ENCODE data around the gene KPNA5. TPM values are rescaled to one million over a fixed set of nuclear protein-coding genes. Genes with fewer than 3 reads are reported as not detected.

Gene KPNA5
- total RNA-seq, 1 experiment from 2014 or later: 16.0 TPM

DNA sequence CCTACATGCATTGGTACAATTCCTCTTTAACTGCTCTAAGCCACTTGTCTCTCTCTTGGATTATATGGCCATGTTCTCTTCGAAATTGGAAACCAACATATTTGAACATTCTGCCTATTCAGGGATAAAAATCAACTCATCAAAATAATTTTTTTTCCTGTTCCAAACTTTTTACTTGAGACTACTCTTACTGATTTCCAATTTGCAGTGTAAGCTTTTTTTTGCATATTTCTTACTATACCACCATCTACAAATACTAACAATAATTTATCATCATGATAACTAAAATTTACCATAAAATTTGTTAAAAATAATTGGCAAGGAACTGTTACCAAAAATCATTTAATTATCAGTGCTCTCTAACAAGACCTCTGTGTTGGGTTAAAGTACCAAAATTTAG lies 91.4 kb downstream of the KPNA5 start:
- Histone ChIP-seq H3K4me1 (ENCODE audit: low read length) (no peaks in the 10 kb centered on the region), H4K20me1 (ENCODE audit: insufficient read depth, low read depth, low read length) (no peaks in the 10 kb centered on the region), H3K27ac (ENCODE audit: low read length) (no peak overlapping the region), H3K4me2 (ENCODE audit: low read depth, low read length, poor library complexity, severe bottlenecking) (no peak overlapping the region), H3K27me3 (ENCODE audit: low read length) (no peaks in the 10 kb centered on the region), H3K36me3 (ENCODE audit: insufficient read depth, low read length) (no peaks in the 10 kb centered on the region), H3K9me3 (ENCODE audit: low read length) (no peaks in the 10 kb centered on the region), H3K79me2 (ENCODE audit: low read length) (no peaks in the 10 kb centered on the region), H3K9me2 (replicated peaks; ENCODE audit: insufficient read depth, low read length) (no peaks in the 10 kb centered on the region), H3K9ac (ENCODE audit: low read length) (no peak overlapping the region), H2AFZ (ENCODE audit: low read length) (no peak overlapping the region), H3K4me3 (ENCODE audit: low read length) (no peak overlapping the region)
- no peak for DNase-seq

DNA sequence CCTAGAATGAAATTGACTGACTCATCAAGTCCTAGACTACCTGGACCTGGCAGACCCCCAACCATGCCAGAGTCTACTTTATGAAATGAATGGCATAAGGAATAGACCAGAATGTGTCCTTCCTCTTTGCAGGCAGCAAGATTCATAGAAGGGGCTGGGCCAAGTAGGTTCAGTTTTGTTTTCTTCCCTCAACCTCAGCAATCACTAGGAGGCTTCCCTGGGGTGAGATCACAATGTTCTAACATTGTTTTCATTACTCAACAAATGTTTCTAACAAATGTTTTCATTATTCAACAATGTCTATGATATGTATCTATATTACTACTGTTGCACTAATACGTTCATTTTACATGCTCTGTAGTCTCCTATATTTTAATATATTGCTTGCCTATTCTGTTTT lies 92.9 kb downstream of the KPNA5 start:
- Histone ChIP-seq H3K9me3 (ENCODE audit: low read length) (no peaks in the 10 kb centered on the region), H2AFZ (ENCODE audit: low read length) (no peak overlapping the region), H4K20me1 (ENCODE audit: insufficient read depth, low read depth, low read length) (no peaks in the 10 kb centered on the region), H3K4me2 (ENCODE audit: low read depth, low read length, poor library complexity, severe bottlenecking) (no peak overlapping the region), H3K4me1 (ENCODE audit: low read length) (no peaks in the 10 kb centered on the region), H3K9ac (ENCODE audit: low read length) (no peak overlapping the region), H3K27ac (ENCODE audit: low read length) (no peak overlapping the region), H3K9me2 (replicated peaks; ENCODE audit: insufficient read depth, low read length) (no peaks in the 10 kb centered on the region), H3K36me3 (ENCODE audit: insufficient read depth, low read length) (no peaks in the 10 kb centered on the region), H3K27me3 (ENCODE audit: low read length) (no peaks in the 10 kb centered on the region), H3K79me2 (ENCODE audit: low read length) (no peaks in the 10 kb centered on the region), H3K4me3 (ENCODE audit: low read length) (no peak overlapping the region)
- no peak for DNase-seq

DNA sequence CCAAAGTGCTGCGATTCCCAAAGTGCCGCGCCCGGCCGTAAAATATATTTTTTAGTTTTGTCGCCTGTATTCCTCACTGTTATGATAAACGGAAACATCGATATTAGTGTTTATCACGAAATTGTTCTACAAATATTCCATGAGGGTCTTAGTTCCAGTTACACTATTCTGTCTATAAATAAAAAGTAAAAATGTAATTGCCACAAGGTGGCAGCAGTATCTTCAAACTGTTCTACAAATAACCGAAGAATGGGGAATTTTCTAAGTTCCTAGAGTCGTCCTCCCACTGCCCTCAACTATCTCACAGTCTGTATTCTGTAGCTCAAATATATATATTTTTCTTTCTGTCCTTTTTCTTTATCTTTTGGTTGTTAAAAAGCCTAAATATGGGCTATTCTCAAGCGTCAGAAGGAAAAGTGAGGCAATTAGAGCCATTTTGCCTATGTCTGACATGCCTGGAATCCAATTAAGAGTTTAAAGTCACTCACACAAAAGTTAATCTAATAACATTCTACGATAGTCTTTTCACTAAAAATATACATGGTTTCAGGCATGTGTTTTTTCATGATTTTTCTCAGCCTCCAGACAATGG lies 98.7 kb downstream of the KPNA5 start:
- H3K36me3 ChIP-seq (ENCODE audit: insufficient read depth, low read length): no peaks in the 10 kb centered on the region
- H3K4me2 ChIP-seq (ENCODE audit: low read depth, low read length, poor library complexity, severe bottlenecking): no peak overlapping the region

DNA sequence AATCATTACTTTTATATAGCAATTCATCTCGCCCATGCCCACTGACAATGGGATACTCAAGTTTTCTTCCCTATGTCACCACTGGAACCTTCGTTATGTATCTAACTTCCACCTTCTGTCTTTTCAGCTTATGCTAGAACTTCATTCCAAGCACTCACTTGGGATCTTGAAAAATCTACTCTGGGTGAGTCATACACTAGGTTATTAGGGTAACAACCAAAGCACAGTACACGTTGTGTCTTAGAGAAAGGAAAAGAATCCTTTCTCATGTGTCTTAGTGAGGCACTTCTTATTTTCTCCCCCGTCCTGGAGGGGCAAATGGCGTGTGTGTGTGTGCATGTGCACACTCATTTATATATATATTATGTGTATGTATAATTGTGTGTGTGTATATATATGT lies 102.8 kb downstream of the KPNA5 start:
- Histone ChIP-seq H3K9ac (ENCODE audit: low read length) (no peak overlapping the region), H3K27me3 (ENCODE audit: low read length) (no peaks in the 10 kb centered on the region), H3K27ac (ENCODE audit: low read length) (no peak overlapping the region), H3K4me2 (ENCODE audit: low read depth, low read length, poor library complexity, severe bottlenecking) (no peak overlapping the region), H3K79me2 (ENCODE audit: low read length) (no peaks in the 10 kb centered on the region), H3K4me3 (ENCODE audit: low read length) (no peak overlapping the region), H3K36me3 (ENCODE audit: insufficient read depth, low read length) (no peaks in the 10 kb centered on the region), H4K20me1 (ENCODE audit: insufficient read depth, low read depth, low read length) (no peaks in the 10 kb centered on the region), H3K9me3 (ENCODE audit: low read length) (no peaks in the 10 kb centered on the region), H3K4me1 (ENCODE audit: low read length) (no peaks in the 10 kb centered on the region; the same call in 1 of the 2 replicates), H2AFZ (ENCODE audit: low read length) (no peak overlapping the region), H3K9me2 (replicated peaks; ENCODE audit: insufficient read depth, low read length) (no peaks in the 10 kb centered on the region)
- DNase-seq: no peak

More for the DNA sequence above, 98.7 kb downstream of the KPNA5 start:
- Histone ChIP-seq H3K9ac (ENCODE audit: low read length) (no peak overlapping the region), H3K27me3 (ENCODE audit: low read length) (no peaks in the 10 kb centered on the region), H3K4me1 (ENCODE audit: low read length) (no peaks in the 10 kb centered on the region; the same call in 1 of the 2 replicates), H4K20me1 (ENCODE audit: insufficient read depth, low read depth, low read length) (no peaks in the 10 kb centered on the region), H3K79me2 (ENCODE audit: low read length) (no peaks in the 10 kb centered on the region), H3K9me2 (replicated peaks; ENCODE audit: insufficient read depth, low read length) (no peaks in the 10 kb centered on the region), H3K9me3 (ENCODE audit: low read length) (no peaks in the 10 kb centered on the region), H2AFZ (ENCODE audit: low read length) (no peak overlapping the region), H3K4me3 (ENCODE audit: low read length) (no peak overlapping the region), H3K27ac (ENCODE audit: low read length) (no peak overlapping the region)
- peak; percentile 75 for DNase-seq

Other genes starting within 250 kb of the KPNA5 start
- gene CALHM6, start 219.8 kb upstream of the KPNA5 start, total RNA-seq (2014; rRNA removed; shearing (Covaris generic); ENCODE audit: low replicate concordance): 0.25 TPM in 1 of 2 replicates, not detected in the other
- gene CALHM5, start 169.6 kb upstream of the KPNA5 start, total RNA-seq (2014; rRNA removed; shearing (Covaris generic); ENCODE audit: low replicate concordance): not detected in 2 replicates
- gene TRAPPC3L, start 135.5 kb upstream of the KPNA5 start, total RNA-seq (2014; rRNA removed; shearing (Covaris generic); ENCODE audit: low replicate concordance): not detected in 2 replicates
- not detected in 2 replicates for gene CALHM4, start 127.5 kb upstream of the KPNA5 start, total RNA-seq (2014; rRNA removed; shearing (Covaris generic); ENCODE audit: low replicate concordance)
- 29.4 and 65.3 TPM in 2 replicates for gene RWDD1, start 109.7 kb upstream of the KPNA5 start, total RNA-seq (2014; rRNA removed; shearing (Covaris generic); ENCODE audit: low replicate concordance)
- 0.51 TPM in 1 of 2 replicates, not detected in the other for gene RSPH4A, start 64.7 kb upstream of the KPNA5 start, total RNA-seq (2014; rRNA removed; shearing (Covaris generic); ENCODE audit: low replicate concordance)
- 31.0 and 32.7 TPM in 2 replicates for gene ZUP1, start 12.4 kb upstream of the KPNA5 start, total RNA-seq (2014; rRNA removed; shearing (Covaris generic); ENCODE audit: low replicate concordance)
- not detected in 2 replicates for gene FAM162B, start 84.5 kb downstream of the KPNA5 start, total RNA-seq (2014; rRNA removed; shearing (Covaris generic); ENCODE audit: low replicate concordance)
- gene GPRC6A, start 147.9 kb downstream of the KPNA5 start, total RNA-seq (2014; rRNA removed; shearing (Covaris generic); ENCODE audit: low replicate concordance): not detected in 2 replicates
- not detected in 2 replicates for gene RFX6, start 196.0 kb downstream of the KPNA5 start, total RNA-seq (2014; rRNA removed; shearing (Covaris generic); ENCODE audit: low replicate concordance)